SK-N-SH (cell line): Measurements from ENCODE around the gene DSG2. TPM values are rescaled to one million over a fixed set of nuclear protein-coding genes. Genes with fewer than 3 reads are reported as not detected.

Experiments used
- CTCF ChIA-PET: fragments of 300-600, 350-600 bp; formaldehyde crosslinking; extraction: SDS; loops from one replicate; lab custom pipeline; 2021; lab: Yijun Ruan, JAX
- POLR2A ChIA-PET: fragments of 350-600 bp; sonication (Branson Sonifier 250); formaldehyde crosslinking; extraction: SDS; loops from one replicate; lab custom pipeline; 2020; ENCODE audit warnings: antibody characterized with exemption, inconsistent platforms; lab: Yijun Ruan, JAX
- DNase-seq: peaks from one replicate; pipeline ENCODE4 v3.0.0; 2012
- H2AFZ ChIP-seq: fragments of 200-600 bp; sonication (generic); 2 replicates; pipeline ENCODE4 v1.8.1; 2016; ENCODE audit warnings: antibody characterized with exemption, mild to moderate bottlenecking, low read depth
- H3F3A ChIP-seq: fragments of 200-600 bp; sonication (generic); replicated peaks from 2 replicates; pipeline ENCODE3; 2016; ENCODE audit warnings: antibody characterized with exemption, mild to moderate bottlenecking; ENCODE audit not compliant: insufficient read depth
- H3K27ac ChIP-seq, 2 experiments: fragments of 200-500 bp in 1 of 2; fragments of 200-600 bp in 1 of 2; sonication (Bioruptor generic) in 1 of 2; sonication (generic), shearing (Covaris generic) in 1 of 2; 2 replicates each; pipeline versions ENCODE4 v1.5.1 to v1.6.1; 2014 to 2016; ENCODE audit warnings: low read depth in 2 of 2, inconsistent platforms in 1 of 2, low read length in 1 of 2, mild to moderate bottlenecking in 1 of 2, mixed read lengths in 1 of 2
- H3K27me3 ChIP-seq: fragments of 200-600 bp; sonication (generic), shearing (Covaris generic); 2 replicates; pipeline ENCODE4 v1.6.1; 2016; ENCODE audit warnings: mixed run types; ENCODE audit not compliant: insufficient read depth
- H3K36me3 ChIP-seq, 2 experiments: fragments of 200-500 bp in 1 of 2; fragments of 200-600 bp in 1 of 2; sonication (Bioruptor generic) in 1 of 2; sonication (generic) in 1 of 2; replicated peaks in 1 of 2; 2 replicates each; pipeline versions ENCODE3 to v1.5.1; 2014 to 2016; ENCODE audit warnings: low read length in 1 of 2, mild to moderate bottlenecking in 1 of 2; ENCODE audit not compliant: insufficient read depth in 2 of 2, control insufficient read depth in 1 of 2
- H3K4me1 ChIP-seq, 2 experiments: fragments of 200-500 bp in 1 of 2; fragments of 200-600 bp in 1 of 2; sonication (Bioruptor generic) in 1 of 2; sonication (generic), shearing (Covaris generic) in 1 of 2; 2 replicates each; pipeline versions ENCODE4 v1.5.1 to v1.6.1; 2014 to 2016; ENCODE audit warnings: low read depth in 1 of 2, low read length in 1 of 2, mixed run types in 1 of 2; ENCODE audit not compliant: insufficient read depth in 2 of 2, control insufficient read depth in 1 of 2
- H3K4me2 ChIP-seq: fragments of 200-600 bp; sonication (generic), shearing (Covaris generic); 2 replicates; pipeline ENCODE4 v1.6.1; 2017; ENCODE audit warnings: mixed run types
- H3K4me3 ChIP-seq, 2 experiments: fragments of 200-500 bp in 1 of 2; fragments of 200-600 bp in 1 of 2; sonication (Bioruptor generic) in 1 of 2; sonication (generic), shearing (Covaris generic) in 1 of 2; 2 replicates each; pipeline versions ENCODE4 v1.5.1 to v1.8.1; 2014 to 2016; ENCODE audit warnings: low read depth in 2 of 2, inconsistent platforms in 1 of 2, low read length in 1 of 2, mild to moderate bottlenecking in 1 of 2, mixed read lengths in 1 of 2, moderate library complexity in 1 of 2
- H3K79me2 ChIP-seq: fragments of 200-600 bp; sonication (generic); 2 replicates; pipeline ENCODE4 v1.8.1; 2017; ENCODE audit warnings: mild to moderate bottlenecking; ENCODE audit not compliant: insufficient read depth
- H3K9ac ChIP-seq: fragments of 200-600 bp; sonication (generic); 2 replicates; pipeline ENCODE4 v1.6.1; 2017; ENCODE audit warnings: mixed run types
- H3K9me2 ChIP-seq: fragments of 200-600 bp; sonication (generic); 2 replicates; pipeline ENCODE4 v1.6.1; 2017; ENCODE audit warnings: mixed run types
- H3K9me3 ChIP-seq: fragments of 200-600 bp; sonication (generic); 2 replicates; pipeline ENCODE4 v1.6.1; 2017; ENCODE audit warnings: mixed run types, mild to moderate bottlenecking, moderate library complexity
- H4K20me1 ChIP-seq: fragments of 200-600 bp; sonication (generic); 2 replicates; pipeline ENCODE4 v1.6.1; 2017; ENCODE audit warnings: mild to moderate bottlenecking, mixed run types; ENCODE audit not compliant: insufficient read depth
- CTCF ChIP-seq: fragments of 200-600 bp; sonication (generic); IDR thresholded peaks from 2 replicates; pipeline ENCODE4 v1.6.1; 2017; ENCODE audit warnings: antibody characterized with exemption, mild to moderate bottlenecking, moderate library complexity
- ELF1 ChIP-seq: IDR thresholded peaks from 2 replicates; pipeline ENCODE4 v1.4.0; 2012
- EP300 ChIP-seq, 2 experiments: IDR thresholded peaks; 2 replicates each; pipeline versions ENCODE4 v1.4.0 to v1.6.1; 2012; ENCODE audit warnings: borderline replicate concordance in 1 of 2, low read depth in 1 of 2, low read length in 1 of 2
- FOSL2 ChIP-seq: IDR thresholded peaks from 2 replicates; pipeline ENCODE4 v1.4.0; 2012; ENCODE audit warnings: low read depth, mild to moderate bottlenecking, moderate library complexity, borderline replicate concordance
- FOXM1 ChIP-seq: IDR thresholded peaks from 2 replicates; pipeline ENCODE4 v1.4.0; 2012; ENCODE audit warnings: low read depth, mild to moderate bottlenecking
- MAX ChIP-seq: IDR thresholded peaks from 2 replicates; pipeline ENCODE4 v1.4.0; 2012; ENCODE audit warnings: low read depth
- NFIC ChIP-seq: IDR thresholded peaks from 2 replicates; pipeline ENCODE4 v1.4.0; 2012; ENCODE audit warnings: borderline replicate concordance
- RCOR1 ChIP-seq: fragments of 150-350 bp; IDR thresholded peaks from 2 replicates; pipeline ENCODE4 v1.6.1; 2017; ENCODE audit warnings: antibody characterized with exemption, low read length
- REST ChIP-seq: IDR thresholded peaks from 2 replicates; pipeline ENCODE4 v1.6.1; 2012; ENCODE audit warnings: mild to moderate bottlenecking, low read depth, low read length, moderate library complexity
- RFX5 ChIP-seq: IDR thresholded peaks from 2 replicates; pipeline ENCODE4 v1.6.1; 2012; ENCODE audit warnings: mild to moderate bottlenecking, improper control_type of control experiment, low read length
- SMC3 ChIP-seq: IDR thresholded peaks from 2 replicates; pipeline ENCODE4 v1.6.1; 2012; ENCODE audit warnings: low read depth, low read length, improper control_type of control experiment
- TEAD4 ChIP-seq: IDR thresholded peaks from 2 replicates; pipeline ENCODE4 v1.4.0; 2012; ENCODE audit warnings: mild to moderate bottlenecking, borderline replicate concordance; ENCODE audit not compliant: insufficient read depth
- USF1 ChIP-seq: IDR thresholded peaks from 2 replicates; pipeline ENCODE4 v1.4.0; 2012; ENCODE audit warnings: low read depth, borderline replicate concordance
- WGBS: methylation state at CpG from one replicate; pipeline ENCODE4 v1.1.6; 2017; ENCODE audit warnings: low lambda C conversion rate; 5-methylcytosine and 5-hydroxymethylcytosine counted together
- polyA plus RNA-seq, 3 experiments: library from polyadenylated mRNA; depleted of rRNA; stranded (reverse); fragments of >200 nt; gene quantifications; 2 replicates each; pipeline ENCODE4 v1.2.3, GENCODE V29; 2012

The DSG2 gene
- polyA plus RNA-seq, 1 of the 3 experiments (the other 2 are of a cell fraction) = not detected

GRCh38 chr18:31590570-31590969, 92.6 kb downstream of the DSG2 start (continued):
- TF ChIP-seq TEAD4 = no peak
- TF ChIP-seq SMC3 = no peak
- no peak for TF ChIP-seq ELF1
- TF ChIP-seq EP300 (IDR thresholded peaks at IDR 0.05; ENCODE audit: borderline replicate concordance in 1 of 2, low read depth in 1 of 2, low read length in 1 of 2) = no peak
- TF ChIP-seq FOSL2 = no peak

- Histone ChIP-seq H3K4me1 (peaks cover under 1 to 7% of the 10 kb centered on the region in 2 experiments; a peak in 3 of 4 replicates), H3K9me3 (no peaks in the 10 kb centered on the region), H3K36me3 (no peaks in the 10 kb centered on the region), H3K27me3 (no peaks in the 10 kb centered on the region), H4K20me1 (no peaks in the 10 kb centered on the region), H3K79me2 (no peaks in the 10 kb centered on the region), H3K9me2 (no peaks in the 10 kb centered on the region), H3K9ac (no peak overlapping the region), H3K4me3 (no peak overlapping the region), H3K4me2 (no peak overlapping the region), H3F3A (peaks cover 11% of the 10 kb centered on the region), H2AFZ (no peak overlapping the region), H3K27ac (no peak overlapping the region)
- DNase-seq = no peak
- TF ChIP-seq FOXM1 (no peak), RCOR1 (no peak), REST (no peak), NFIC (no peak), FOSL2 (no peak), TEAD4 (no peak), RFX5 (no peak), MAX (no peak), SMC3 (no peak), USF1 (no peak), CTCF (no peak)
- WGBS = 94% methylated on average over 2 of the region's 2 CpGs
- CTCF ChIA-PET = no interaction called here
- POLR2A ChIA-PET = no interaction called here
Measured at GRCh38 chr18:31591113-31591512, 93.1 kb downstream of the DSG2 start.
